ENCODE results near the gene ACTR6. TPM values are rescaled to one million over a fixed set of nuclear protein-coding genes. Genes with fewer than 3 reads are reported as not detected.

The ACTR6 gene
- total RNA-seq, 1 donor from 2014 or later, result 23.9 TPM

- no peaks in the 10 kb centered on the region for H3K9me3 ChIP-seq (ENCODE audit: insufficient read depth, low read depth, low read length)
- H3K36me3 ChIP-seq (ENCODE audit: insufficient read depth, low read length), result peaks cover 14% of the 10 kb centered on the region
Observed at GRCh38 chr12:100207311-100207710, 6.7 kb downstream of the ACTR6 start.

GRCh38 chr12:100208834-100209233 lies 8.2 kb downstream of the ACTR6 start:
- Mint-ChIP-seq H3K9me3 (ENCODE audit: unreplicated experiment) (no peaks in the 10 kb centered on the region), H3K4me3 (ENCODE audit: unreplicated experiment) (no peak overlapping the region), H3K36me3 (ENCODE audit: low read depth, unreplicated experiment) (peaks cover 4% of the 10 kb centered on the region), H3K27ac (ENCODE audit: unreplicated experiment) (no peak overlapping the region), H3K27me3 (ENCODE audit: low read depth, unreplicated experiment) (no peaks in the 10 kb centered on the region), H3K4me1 (ENCODE audit: low read depth, unreplicated experiment) (no peaks in the 10 kb centered on the region)
- no peak for TF ChIP-seq EZH2 (IDR thresholded peaks at IDR 0.05; ENCODE audit: insufficient read depth, low read length)
- no peak for TF ChIP-seq CTCF (IDR thresholded peaks at IDR 0.05; ENCODE audit: insufficient read depth, low read depth, low read length)
- no peaks in the 10 kb centered on the region for H3K4me1 ChIP-seq (ENCODE audit: insufficient read depth, low read length)
- H3K27ac ChIP-seq (ENCODE audit: low read depth, low read length), result no peak overlapping the region
- no peaks in the 10 kb centered on the region for H3K27me3 ChIP-seq (ENCODE audit: insufficient read depth, low read length)
- H3K9ac ChIP-seq (ENCODE audit: low read length), result no peak overlapping the region
- no peak overlapping the region for H2AFZ ChIP-seq (ENCODE audit: low read depth, low read length)
- peaks cover 16% of the 10 kb centered on the region for H3K36me3 ChIP-seq (ENCODE audit: insufficient read depth, low read length)
- no peaks in the 10 kb centered on the region for H3K9me3 ChIP-seq (ENCODE audit: insufficient read depth, low read depth, low read length)
- H4K20me1 ChIP-seq (ENCODE audit: insufficient read depth, low read length), result no peaks in the 10 kb centered on the region
- no peaks in the 10 kb centered on the region for H3K79me2 ChIP-seq (ENCODE audit: insufficient read depth, low read length)
- H3K4me2 ChIP-seq (ENCODE audit: low read length), result no peak overlapping the region
- FAIRE-seq, result no peak
- no peak for DNase-seq (ENCODE audit: low read depth)
- no peak overlapping the region for H3K4me3 ChIP-seq (ENCODE audit: insufficient read depth, low read depth, low read length)

More at GRCh38 chr12:100207311-100207710, 6.7 kb downstream of the ACTR6 start:
- H3K27me3 Mint-ChIP-seq (ENCODE audit: low read depth, unreplicated experiment), result no peaks in the 10 kb centered on the region
- no peak for DNase-seq (ENCODE audit: low read depth)
- H3K4me3 Mint-ChIP-seq (ENCODE audit: unreplicated experiment), result no peak overlapping the region
- Histone ChIP-seq H4K20me1 (ENCODE audit: insufficient read depth, low read length) (no peaks in the 10 kb centered on the region), H3K27ac (ENCODE audit: low read depth, low read length) (no peak overlapping the region), H3K4me1 (ENCODE audit: insufficient read depth, low read length) (no peaks in the 10 kb centered on the region), H3K27me3 (ENCODE audit: insufficient read depth, low read length) (no peaks in the 10 kb centered on the region), H3K9ac (ENCODE audit: low read length) (no peak overlapping the region), H3K4me2 (ENCODE audit: low read length) (no peak overlapping the region), H3K79me2 (ENCODE audit: insufficient read depth, low read length) (peaks cover 8% of the 10 kb centered on the region), H2AFZ (ENCODE audit: low read depth, low read length) (no peak overlapping the region), H3K4me3 (ENCODE audit: insufficient read depth, low read depth, low read length) (no peak overlapping the region)
- no peaks in the 10 kb centered on the region for H3K4me1 Mint-ChIP-seq (ENCODE audit: low read depth, unreplicated experiment)
- H3K27ac Mint-ChIP-seq (ENCODE audit: unreplicated experiment), result no peak overlapping the region
- peaks cover 4% of the 10 kb centered on the region for H3K36me3 Mint-ChIP-seq (ENCODE audit: low read depth, unreplicated experiment)
- no peaks in the 10 kb centered on the region for H3K9me3 Mint-ChIP-seq (ENCODE audit: unreplicated experiment)
- TF ChIP-seq EZH2 (IDR thresholded peaks at IDR 0.05; ENCODE audit: insufficient read depth, low read length), result no peak
- TF ChIP-seq CTCF (IDR thresholded peaks at IDR 0.05; ENCODE audit: insufficient read depth, low read depth, low read length), result no peak
- FAIRE-seq, result no peak

GRCh38 chr12:100211698-100212097 lies 11.1 kb downstream of the ACTR6 start:
- no peak overlapping the region for H3K4me2 ChIP-seq (ENCODE audit: low read length)
- no peaks in the 10 kb centered on the region for H3K79me2 ChIP-seq (ENCODE audit: insufficient read depth, low read length)
- H3K9ac ChIP-seq (ENCODE audit: low read length), result no peak overlapping the region
- Mint-ChIP-seq H3K27me3 (ENCODE audit: low read depth, unreplicated experiment) (no peaks in the 10 kb centered on the region), H3K4me1 (ENCODE audit: low read depth, unreplicated experiment) (no peaks in the 10 kb centered on the region), H3K4me3 (ENCODE audit: unreplicated experiment) (no peak overlapping the region), H3K9me3 (ENCODE audit: unreplicated experiment) (no peaks in the 10 kb centered on the region), H3K27ac (ENCODE audit: unreplicated experiment) (no peak overlapping the region), H3K36me3 (ENCODE audit: low read depth, unreplicated experiment) (peaks cover 7% of the 10 kb centered on the region)
- H3K36me3 ChIP-seq (ENCODE audit: insufficient read depth, low read length), result peaks cover 18% of the 10 kb centered on the region
- no peak overlapping the region for H3K27ac ChIP-seq (ENCODE audit: low read depth, low read length)
- no peaks in the 10 kb centered on the region for H3K27me3 ChIP-seq (ENCODE audit: insufficient read depth, low read length)
- H4K20me1 ChIP-seq (ENCODE audit: insufficient read depth, low read length), result no peaks in the 10 kb centered on the region
- TF ChIP-seq EZH2 (IDR thresholded peaks at IDR 0.05; ENCODE audit: insufficient read depth, low read length), result no peak
- no peak for TF ChIP-seq CTCF (IDR thresholded peaks at IDR 0.05; ENCODE audit: insufficient read depth, low read depth, low read length)
- no peak overlapping the region for H2AFZ ChIP-seq (ENCODE audit: low read depth, low read length)
- DNase-seq (ENCODE audit: low read depth) (no peak), FAIRE-seq (no peak)
- no peak overlapping the region for H3K4me3 ChIP-seq (ENCODE audit: insufficient read depth, low read depth, low read length)
- H3K9me3 ChIP-seq (ENCODE audit: insufficient read depth, low read depth, low read length), result no peaks in the 10 kb centered on the region
- no peaks in the 10 kb centered on the region for H3K4me1 ChIP-seq (ENCODE audit: insufficient read depth, low read length)
